Measurements from ENCODE around the gene PDIA2.
"Not testable (repeated sequence)": the region's sequence is repeated elsewhere in the genome, so short reads cannot be mapped to it uniquely, and the experiment has no call there.

PDIA2 gene

GRCh38 chr16:333406-334094 lies 50.6 kb downstream of the PDIA2 start:
- no peak overlapping the region for H3K4me3 ChIP-seq (ENCODE audit: low read length)
- H3K4me1 ChIP-seq (ENCODE audit: low read length), result no peaks in the 10 kb centered on the region
- H3K79me2 ChIP-seq (ENCODE audit: low read length), result peaks cover 72% of the 10 kb centered on the region
- TF ChIP-seq, protein P1, sequence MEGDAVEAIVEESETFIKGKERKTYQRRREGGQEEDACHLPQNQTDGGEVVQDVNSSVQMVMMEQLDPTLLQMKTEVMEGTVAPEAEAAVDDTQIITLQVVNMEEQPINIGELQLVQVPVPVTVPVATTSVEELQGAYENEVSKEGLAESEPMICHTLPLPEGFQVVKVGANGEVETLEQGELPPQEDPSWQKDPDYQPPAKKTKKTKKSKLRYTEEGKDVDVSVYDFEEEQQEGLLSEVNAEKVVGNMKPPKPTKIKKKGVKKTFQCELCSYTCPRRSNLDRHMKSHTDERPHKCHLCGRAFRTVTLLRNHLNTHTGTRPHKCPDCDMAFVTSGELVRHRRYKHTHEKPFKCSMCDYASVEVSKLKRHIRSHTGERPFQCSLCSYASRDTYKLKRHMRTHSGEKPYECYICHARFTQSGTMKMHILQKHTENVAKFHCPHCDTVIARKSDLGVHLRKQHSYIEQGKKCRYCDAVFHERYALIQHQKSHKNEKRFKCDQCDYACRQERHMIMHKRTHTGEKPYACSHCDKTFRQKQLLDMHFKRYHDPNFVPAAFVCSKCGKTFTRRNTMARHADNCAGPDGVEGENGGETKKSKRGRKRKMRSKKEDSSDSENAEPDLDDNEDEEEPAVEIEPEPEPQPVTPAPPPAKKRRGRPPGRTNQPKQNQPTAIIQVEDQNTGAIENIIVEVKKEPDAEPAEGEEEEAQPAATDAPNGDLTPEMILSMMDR (IDR thresholded peaks at IDR 0.05; ENCODE audit: low read depth, low read length), result no peak
- no peak for TF ChIP-seq EZH2phosphoT487 (IDR thresholded peaks at IDR 0.05; ENCODE audit: low read depth)
- no peaks in the 10 kb centered on the region for H3K9me3 ChIP-seq (ENCODE audit: insufficient read depth, low read length)
- H2AFZ ChIP-seq (ENCODE audit: low read depth, low read length), result no peak overlapping the region
- no peak overlapping the region for H3K27ac ChIP-seq (ENCODE audit: low read length)
- H3K9ac ChIP-seq (ENCODE audit: low read length), result no peak overlapping the region
- no peaks in the 10 kb centered on the region for H3K36me3 ChIP-seq (replicated peaks; ENCODE audit: low read depth, low read length)
- H3K4me2 ChIP-seq (ENCODE audit: low read length), result no peak overlapping the region
- H4K20me1 ChIP-seq (ENCODE audit: insufficient read depth, low read length), result peaks cover 40% of the 10 kb centered on the region
- no peaks in the 10 kb centered on the region for H3K27me3 ChIP-seq (ENCODE audit: low read depth, low read length)

DNA sequence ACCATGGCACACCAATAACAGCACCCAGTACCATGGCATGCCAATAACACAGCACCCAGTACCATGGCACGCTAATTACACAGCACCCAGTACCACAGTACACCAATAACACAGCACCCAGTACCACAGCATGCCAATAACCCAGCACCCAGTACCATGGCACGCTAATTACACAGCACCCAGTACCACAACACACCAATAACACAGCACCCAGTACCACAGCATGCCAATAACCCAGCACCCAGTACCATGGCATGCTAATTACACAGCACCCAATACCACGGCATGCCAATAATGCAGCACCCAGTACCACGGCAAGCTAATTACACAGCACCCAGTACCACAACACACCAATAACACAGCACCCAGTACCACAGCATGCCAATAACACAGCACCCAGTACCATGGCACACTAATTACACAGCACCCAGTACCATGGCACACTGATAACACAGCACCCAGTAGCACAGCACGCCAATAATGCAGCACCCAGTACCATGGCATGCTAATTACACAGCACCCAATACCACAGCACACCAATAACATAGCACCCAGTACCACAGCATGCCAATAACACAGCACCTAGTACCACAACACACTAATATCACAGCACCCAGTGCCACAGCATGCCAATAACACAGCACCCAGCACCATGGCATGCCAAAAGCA lies 51.3 kb downstream of the PDIA2 start:
- peaks cover 42% of the 10 kb centered on the region for H4K20me1 ChIP-seq (ENCODE audit: insufficient read depth, low read length)
- H3K36me3 ChIP-seq (replicated peaks; ENCODE audit: low read depth, low read length); H3K27ac ChIP-seq (ENCODE audit: low read length); H2AFZ ChIP-seq (ENCODE audit: low read depth, low read length); H3K4me3 ChIP-seq (ENCODE audit: low read length); H3K4me2 ChIP-seq (ENCODE audit: low read length); H3K9ac ChIP-seq (ENCODE audit: low read length); H3K27me3 ChIP-seq (ENCODE audit: low read depth, low read length); H3K9me3 ChIP-seq (ENCODE audit: insufficient read depth, low read length); H3K4me1 ChIP-seq (ENCODE audit: low read length): not testable (repeated sequence)
- peaks cover 72% of the 10 kb centered on the region for H3K79me2 ChIP-seq (ENCODE audit: low read length)

DNA sequence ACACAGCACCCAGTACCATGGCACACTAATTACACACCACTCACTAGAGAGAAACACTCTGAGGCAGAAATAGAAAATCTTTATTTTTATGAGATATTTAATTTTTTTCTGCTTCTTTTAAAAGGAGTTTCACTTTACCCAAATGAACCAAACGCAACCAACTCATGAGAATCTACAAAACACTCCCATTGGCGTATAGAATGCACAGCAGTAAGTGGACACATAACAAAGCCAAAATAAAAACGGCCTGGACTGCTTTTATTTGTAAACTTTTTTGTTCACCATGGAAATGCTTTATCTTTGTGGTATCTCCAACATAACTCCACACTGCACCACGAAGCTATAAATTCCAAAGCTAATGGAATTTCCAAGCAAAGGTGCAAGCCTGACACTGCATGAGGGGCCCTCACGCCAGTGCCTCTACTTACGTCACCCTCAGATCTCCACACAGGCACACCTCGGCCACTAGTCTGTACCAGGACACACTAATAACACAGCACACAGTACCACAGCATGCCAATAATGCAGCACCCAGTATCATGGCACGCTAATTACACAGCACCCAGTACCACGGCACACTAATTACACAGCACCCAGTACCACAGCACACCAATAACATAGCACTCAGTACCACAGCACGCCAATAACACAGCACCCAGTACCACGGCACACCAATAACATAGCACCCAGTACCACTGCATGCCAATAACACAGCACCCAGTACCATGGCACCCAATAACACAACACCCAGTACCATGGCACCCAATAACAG lies 52.1 kb downstream of the PDIA2 start:
- peaks cover 79% of the 10 kb centered on the region for H3K79me2 ChIP-seq (ENCODE audit: low read length)
- H3K9me3 ChIP-seq (ENCODE audit: insufficient read depth, low read length); H3K27ac ChIP-seq (ENCODE audit: low read length); H3K36me3 ChIP-seq (replicated peaks; ENCODE audit: low read depth, low read length); H3K4me1 ChIP-seq (ENCODE audit: low read length); H3K4me2 ChIP-seq (ENCODE audit: low read length); H3K27me3 ChIP-seq (ENCODE audit: low read depth, low read length); H2AFZ ChIP-seq (ENCODE audit: low read depth, low read length); H3K9ac ChIP-seq (ENCODE audit: low read length); H3K4me3 ChIP-seq (ENCODE audit: low read length): not testable (repeated sequence)
- peaks cover 47% of the 10 kb centered on the region for H4K20me1 ChIP-seq (ENCODE audit: insufficient read depth, low read length)

DNA sequence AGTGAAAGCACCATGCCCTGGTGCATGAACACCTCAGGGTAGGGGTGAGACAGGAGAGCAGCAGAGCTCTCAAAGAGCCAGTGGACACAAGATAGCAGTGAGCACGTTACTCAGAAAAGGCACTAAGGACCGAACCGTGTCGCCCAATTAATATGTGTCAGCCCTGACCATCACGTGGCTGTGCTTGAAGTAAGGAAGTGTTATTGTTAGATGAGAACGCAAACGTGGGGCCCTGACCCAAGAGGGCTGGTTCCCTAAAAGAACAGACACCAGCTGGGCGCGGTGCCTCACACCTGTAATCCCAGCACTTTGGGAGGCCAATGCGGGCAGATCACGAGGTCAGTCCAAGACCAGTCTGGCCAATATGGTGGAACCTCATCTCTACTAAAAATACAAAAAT lies 53.3 kb downstream of the PDIA2 start:
- H3K4me3 ChIP-seq (ENCODE audit: low read length), result no peak overlapping the region
- peaks cover 47% of the 10 kb centered on the region for H4K20me1 ChIP-seq (ENCODE audit: insufficient read depth, low read length)
- H3K9me3 ChIP-seq (ENCODE audit: insufficient read depth, low read length), result no peaks in the 10 kb centered on the region
- no peak overlapping the region for H2AFZ ChIP-seq (ENCODE audit: low read depth, low read length)
- TF ChIP-seq EZH2phosphoT487 (IDR thresholded peaks at IDR 0.05; ENCODE audit: low read depth), result no peak
- TF ChIP-seq, protein P1 (IDR thresholded peaks at IDR 0.05; ENCODE audit: low read depth, low read length), result no peak
- no peaks in the 10 kb centered on the region for H3K4me1 ChIP-seq (ENCODE audit: low read length)
- H3K27ac ChIP-seq (ENCODE audit: low read length), result no peak overlapping the region
- H3K27me3 ChIP-seq (ENCODE audit: low read depth, low read length), result no peaks in the 10 kb centered on the region
- no peak overlapping the region for H3K4me2 ChIP-seq (ENCODE audit: low read length)
- peaks cover 81% of the 10 kb centered on the region for H3K79me2 ChIP-seq (ENCODE audit: low read length)
- no peaks in the 10 kb centered on the region for H3K36me3 ChIP-seq (replicated peaks; ENCODE audit: low read depth, low read length)
- no peak overlapping the region for H3K9ac ChIP-seq (ENCODE audit: low read length)
